AML-193 (cell line): ENCODE results near the gene DUXB.

Experiments used
- DNase-seq, 2 experiments: peaks; one replicate each; lab custom pipeline; 2025; lab: John Stamatoyannopoulos, UW

DUXB gene

DNA sequence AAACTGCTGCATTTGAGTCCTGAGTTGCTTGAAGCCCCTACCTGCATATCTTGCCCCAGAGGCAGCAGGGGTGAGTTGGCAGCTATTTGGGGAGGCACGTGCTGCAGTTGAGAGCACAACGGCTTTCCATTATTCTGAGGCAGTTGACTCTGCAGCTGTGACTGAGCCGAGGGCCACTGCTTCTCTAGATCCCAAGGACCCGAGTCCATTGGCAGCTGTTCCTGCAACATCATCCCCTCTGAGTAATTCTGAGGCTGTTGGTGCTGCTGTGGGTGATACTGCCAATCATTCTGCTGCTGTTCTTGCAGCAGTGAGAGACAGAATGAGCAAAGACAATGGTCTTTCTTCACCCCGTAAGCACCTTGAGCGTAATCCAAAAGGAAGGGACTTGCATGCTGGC, 40.9 kb downstream of the DUXB start:
- no peak for DNase-seq

DNA sequence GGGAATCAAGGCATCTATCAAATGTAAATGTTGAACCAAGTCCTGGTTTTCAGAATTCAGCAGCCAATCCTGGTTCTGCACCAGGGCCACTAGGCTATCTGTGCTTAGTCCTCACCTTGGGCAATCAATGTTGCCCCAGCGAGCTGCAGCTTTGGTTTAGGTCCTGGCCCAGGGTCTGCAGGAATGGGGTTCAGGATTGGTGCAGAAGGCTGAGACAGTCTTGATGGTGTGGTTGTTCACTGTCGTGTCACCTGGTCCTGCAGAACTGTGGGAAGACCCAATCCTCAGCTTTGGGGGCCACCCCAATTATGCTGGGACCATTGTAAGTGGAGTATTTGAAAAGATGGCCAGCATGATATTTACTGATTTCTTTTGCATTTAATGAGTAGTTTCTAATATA, 43.1 kb downstream of the DUXB start:
- no peak for DNase-seq

DNA sequence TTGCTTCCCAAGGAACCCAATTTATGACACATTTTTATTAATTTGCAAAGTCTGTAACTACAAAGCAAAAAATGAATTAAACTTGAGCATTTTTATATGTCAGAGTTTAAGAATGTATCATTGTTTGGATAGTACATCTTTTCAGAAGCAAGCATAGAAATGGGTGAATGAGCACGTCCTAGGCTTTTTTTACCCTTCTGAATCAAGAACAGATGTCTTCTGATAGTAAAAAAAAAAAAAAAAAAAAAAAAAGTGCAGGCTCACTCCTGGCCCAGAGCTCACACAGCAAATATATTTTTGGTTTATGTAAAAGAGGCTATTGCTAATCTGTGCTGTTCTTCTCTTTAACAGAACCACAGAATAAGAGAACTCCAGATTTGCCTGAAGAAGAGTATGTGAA, 47.3 kb downstream of the DUXB start:
- DNase-seq, result no peak

DNA sequence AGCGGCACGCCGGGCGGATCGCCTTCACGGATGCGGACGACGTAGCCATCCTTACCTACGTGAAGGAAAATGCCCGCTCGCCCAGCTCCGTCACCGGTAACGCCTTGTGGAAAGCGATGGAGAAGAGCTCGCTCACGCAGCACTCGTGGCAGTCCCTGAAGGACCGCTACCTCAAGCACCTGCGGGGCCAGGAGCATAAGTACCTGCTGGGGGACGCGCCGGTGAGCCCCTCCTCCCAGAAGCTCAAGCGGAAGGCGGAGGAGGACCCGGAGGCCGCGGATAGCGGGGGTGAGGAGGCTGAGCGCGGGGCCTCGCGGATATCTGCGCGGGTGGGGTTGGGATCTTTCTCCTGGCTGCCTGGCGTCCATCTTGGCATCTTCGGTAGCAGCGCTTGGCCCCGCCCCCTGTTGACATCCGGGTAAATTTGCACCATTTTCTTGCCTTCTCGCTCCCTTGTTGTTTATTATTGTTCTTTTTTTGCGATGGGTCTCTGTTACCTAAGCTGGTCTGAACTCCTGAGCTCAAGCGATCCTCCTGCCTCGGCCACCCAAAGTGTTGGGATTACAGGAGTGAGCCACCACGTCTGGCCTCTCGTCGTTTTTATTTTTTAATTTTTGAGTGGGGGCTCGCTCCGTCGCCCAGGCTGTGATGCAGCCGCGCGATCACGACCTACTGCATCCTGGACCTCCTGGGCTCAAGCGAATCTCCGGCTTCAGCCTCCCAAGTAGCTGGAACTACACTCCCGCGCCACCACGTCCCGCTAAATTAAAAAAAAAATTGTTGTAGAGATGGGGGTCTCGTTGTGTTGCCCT, 52.8 kb downstream of the DUXB start:
- DNase-seq, result peak; percentile 57 to 58

DNA sequence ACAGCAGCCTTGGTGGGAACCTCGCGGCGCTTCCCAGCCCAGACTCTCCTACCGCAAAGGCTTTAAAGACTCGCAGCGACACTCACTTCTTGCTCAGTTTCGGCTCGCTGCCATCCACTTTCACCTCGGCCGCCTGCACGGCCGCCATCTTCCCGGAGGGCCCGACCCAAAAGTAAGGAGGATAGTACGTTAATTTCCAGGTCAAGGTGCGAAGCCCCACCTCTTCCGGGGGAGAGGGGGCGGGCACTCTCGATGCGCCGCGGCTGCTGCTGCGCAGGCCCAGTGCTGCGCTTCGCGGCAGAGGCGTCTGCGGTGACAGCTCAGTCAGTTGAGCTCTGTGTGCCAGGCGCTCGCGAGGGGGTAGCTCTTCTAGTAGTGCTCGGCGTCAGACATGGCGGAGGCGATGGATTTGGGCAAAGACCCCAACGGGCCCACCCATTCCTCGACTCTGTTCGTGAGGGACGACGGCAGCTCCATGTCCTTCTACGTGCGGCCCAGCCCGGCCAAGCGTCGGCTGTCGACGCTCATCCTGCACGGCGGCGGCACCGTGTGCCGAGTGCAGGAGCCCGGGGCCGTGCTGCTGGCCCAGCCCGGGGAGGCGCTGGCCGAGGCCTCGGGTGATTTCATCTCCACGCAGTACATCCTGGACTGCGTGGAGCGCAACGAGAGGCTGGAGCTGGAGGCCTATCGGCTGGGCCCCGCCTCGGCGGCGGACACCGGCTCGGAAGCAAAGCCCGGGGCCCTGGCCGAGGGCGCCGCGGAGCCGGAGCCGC, 53.6 kb downstream of the DUXB start, which contains the start of the genes KARS1 and TERF2IP:
Gene KARS1 (minus strand): TSS at position 174 of the 773 bp plus-strand sequence. CDS start 26 bp downstream, at position 148.
Gene TERF2IP (plus strand): TSS at position 282 of the 773 bp plus-strand sequence. CDS start 110 bp downstream, at position 392.
- peak; percentile 85 to 89 for DNase-seq

DNA sequence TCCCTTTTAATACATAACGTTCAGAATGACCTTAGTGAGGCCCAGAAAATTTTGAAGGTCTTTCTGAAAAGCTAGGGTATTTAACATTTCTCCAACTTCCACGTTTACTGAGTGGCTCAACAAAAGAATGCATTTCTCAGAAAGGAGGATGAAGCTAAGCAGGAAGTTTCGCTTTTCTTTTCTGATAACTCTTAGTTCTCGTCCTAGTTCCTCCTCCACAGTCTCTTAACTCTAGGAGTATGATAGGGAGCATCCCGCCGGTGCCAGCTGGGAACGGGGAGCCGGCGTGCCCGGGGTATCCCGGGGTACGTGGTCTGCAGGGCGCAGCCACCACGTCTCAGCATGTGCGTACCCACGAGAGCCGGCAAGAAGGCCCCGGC, 54.2 kb downstream of the DUXB start:
- DNase-seq, result no peak

DNA sequence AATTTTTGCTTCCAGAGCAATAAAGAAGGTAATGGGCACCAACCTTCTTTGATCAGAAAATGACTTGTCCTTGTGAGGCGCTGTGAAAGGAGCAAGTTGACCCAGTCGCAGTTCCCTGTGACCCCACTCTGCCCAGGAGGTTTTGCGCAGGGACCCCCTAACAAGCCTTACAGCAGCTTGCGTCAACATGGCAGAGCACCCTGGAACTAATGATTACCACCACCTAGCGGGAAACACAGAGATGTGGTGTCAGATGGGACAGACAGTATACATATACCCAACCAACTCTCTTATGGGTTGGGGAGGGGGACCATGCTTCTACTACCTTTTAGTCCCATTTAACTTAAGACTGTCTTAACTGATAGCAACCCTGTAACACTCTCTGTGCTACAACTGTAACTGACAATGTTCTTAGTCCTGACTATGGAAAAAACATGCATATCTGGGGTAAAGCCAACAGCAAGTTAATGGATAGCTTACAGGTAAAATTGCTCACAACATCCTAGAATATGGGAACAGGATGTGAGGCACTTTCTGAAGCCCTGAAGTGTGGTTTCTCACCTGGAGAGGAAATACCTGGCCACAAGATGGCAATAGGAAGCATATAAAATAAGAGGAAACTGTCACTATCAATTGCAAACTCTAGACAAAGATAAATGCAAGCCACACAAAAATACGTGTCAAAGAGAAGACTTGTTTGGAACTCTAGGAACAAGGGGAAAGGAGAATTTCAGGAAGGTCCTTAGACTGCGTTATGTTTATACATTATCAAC, 56.8 kb downstream of the DUXB start:
- no peak for DNase-seq
